Central memory CD8-positive, alpha-beta T cell (primary cell): ENCODE results near the gene ADAM8.

Experiments
- ATAC-seq: fragments of 150-1000 bp; cut with Tn5 transposase; replicated peaks from 2 replicates; pipeline ENCODE4 v1.10.0; 2022; ENCODE audit warnings: mild to moderate bottlenecking, moderate FRiP score, moderate number of reproducible peaks; ENCODE audit not compliant: poor library complexity, severe bottlenecking; ENCODE audit errors: extremely low read depth
- DNase-seq, 2 donors: peaks; one replicate each; pipeline ENCODE4 v3.0.0; 2021; ENCODE audit warnings: low spot score in 2 of 2
- H3K27ac Mint-ChIP-seq: one replicate; pipeline ENCODE4 v1.8.0; 2022; ENCODE audit warnings: low read depth, mild to moderate bottlenecking, moderate library complexity, mixed read lengths
- H3K27me3 Mint-ChIP-seq: one replicate; pipeline ENCODE4 v1.8.0; 2022; ENCODE audit warnings: mixed read lengths
- H3K36me3 Mint-ChIP-seq: one replicate; pipeline ENCODE4 v1.8.0; 2022; ENCODE audit warnings: mild to moderate bottlenecking, moderate library complexity, mixed read lengths; ENCODE audit not compliant: insufficient read depth
- H3K4me1 Mint-ChIP-seq: one replicate; pipeline ENCODE4 v1.8.0; 2022; ENCODE audit warnings: mixed read lengths
- H3K4me3 Mint-ChIP-seq: one replicate; pipeline ENCODE4 v1.8.0; 2022; ENCODE audit warnings: mild to moderate bottlenecking, moderate library complexity, mixed read lengths
- H3K9me3 Mint-ChIP-seq: one replicate; pipeline ENCODE4 v1.8.0; 2022; ENCODE audit warnings: mixed read lengths

The ADAM8 gene

GRCh38 chr10:133303206-133303605 lies 26.5 kb upstream of the ADAM8 start:
- Mint-ChIP-seq H3K4me1 (peaks cover 41% of the 10 kb centered on the region), H3K27me3 (no peaks in the 10 kb centered on the region), H3K4me3 (no peak overlapping the region), H3K9me3 (no peaks in the 10 kb centered on the region), H3K36me3 (peaks cover 43% of the 10 kb centered on the region), H3K27ac (no peak overlapping the region)
- no peak for ATAC-seq
- DNase-seq: no peak

DNA sequence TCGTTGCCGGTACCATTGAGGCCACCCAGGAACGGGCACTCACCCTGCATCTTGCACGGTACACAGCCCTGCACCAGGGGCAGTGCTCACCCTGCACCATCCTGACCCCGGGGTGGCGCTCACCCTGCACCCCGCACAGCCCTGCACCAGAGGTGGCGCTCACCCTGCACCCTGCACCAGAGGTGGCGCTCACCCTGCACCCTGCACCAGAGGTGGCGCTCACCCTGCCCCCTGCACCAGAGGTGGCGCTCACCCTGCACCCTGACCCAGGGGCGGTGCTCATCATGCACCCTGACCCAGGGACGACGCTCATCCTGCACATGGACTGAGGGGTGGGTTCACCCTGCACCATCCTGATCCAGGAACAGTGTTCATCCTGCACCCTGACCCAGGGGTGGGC lies 25.6 kb upstream of the ADAM8 start:
- H3K27me3 Mint-ChIP-seq: no peaks in the 10 kb centered on the region
- H3K27ac Mint-ChIP-seq: no peak overlapping the region
- no peak overlapping the region for H3K4me3 Mint-ChIP-seq
- peaks cover 43% of the 10 kb centered on the region for H3K36me3 Mint-ChIP-seq
- DNase-seq: no peak
- no peak for ATAC-seq
- H3K9me3 Mint-ChIP-seq: no peaks in the 10 kb centered on the region
- peaks cover 31% of the 10 kb centered on the region for H3K4me1 Mint-ChIP-seq

- no peak overlapping the region for H3K27ac Mint-ChIP-seq
- ATAC-seq (no peak), DNase-seq (no peak)
- no peaks in the 10 kb centered on the region for H3K27me3 Mint-ChIP-seq
- peaks cover 17% of the 10 kb centered on the region for H3K4me1 Mint-ChIP-seq
- H3K4me3 Mint-ChIP-seq: no peak overlapping the region
- H3K9me3 Mint-ChIP-seq: no peaks in the 10 kb centered on the region
- peaks cover 57% of the 10 kb centered on the region for H3K36me3 Mint-ChIP-seq
Measured at GRCh38 chr10:133299738-133300137, 23.1 kb upstream of the ADAM8 start.

- Mint-ChIP-seq H3K4me1 (peaks cover 15% of the 10 kb centered on the region), H3K27ac (no peak overlapping the region), H3K9me3 (no peaks in the 10 kb centered on the region), H3K4me3 (no peak overlapping the region), H3K27me3 (no peaks in the 10 kb centered on the region), H3K36me3 (peaks cover 59% of the 10 kb centered on the region)
- DNase-seq: no peak
- no peak for ATAC-seq
Measured at GRCh38 chr10:133299224-133299623, 22.6 kb upstream of the ADAM8 start.

DNA sequence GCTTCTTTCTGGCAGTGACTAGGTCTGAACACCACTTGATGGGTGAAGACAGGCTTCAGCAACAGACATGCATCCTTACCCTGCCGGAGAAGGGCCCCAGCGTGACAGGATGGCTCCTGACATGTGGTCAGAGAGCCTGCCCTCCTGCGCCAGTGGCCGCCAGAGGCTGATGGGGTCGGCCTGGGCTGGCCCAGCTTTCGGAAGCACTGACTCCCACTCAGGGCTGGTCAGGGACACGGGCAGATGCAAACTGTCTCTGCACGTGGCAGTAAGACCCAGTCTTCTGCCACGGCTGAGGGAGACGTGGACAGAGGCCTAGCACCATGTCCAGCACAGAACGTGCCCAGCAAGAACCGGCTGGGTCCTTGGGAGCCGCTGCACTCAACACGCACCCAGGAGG lies 21.8 kb upstream of the ADAM8 start:
- H3K4me1 Mint-ChIP-seq: peaks cover 7% of the 10 kb centered on the region
- ATAC-seq: no peak
- no peaks in the 10 kb centered on the region for H3K9me3 Mint-ChIP-seq
- peaks cover 60% of the 10 kb centered on the region for H3K36me3 Mint-ChIP-seq
- peak overlapping the region; percentile 57 for H3K27ac Mint-ChIP-seq
- no peak for DNase-seq
- no peaks in the 10 kb centered on the region for H3K27me3 Mint-ChIP-seq
- H3K4me3 Mint-ChIP-seq: no peak overlapping the region

GRCh38 chr10:133297504-133297903 lies 20.8 kb upstream of the ADAM8 start:
- no peak for ATAC-seq
- H3K4me3 Mint-ChIP-seq: no peak overlapping the region
- no peaks in the 10 kb centered on the region for H3K9me3 Mint-ChIP-seq
- peaks cover 58% of the 10 kb centered on the region for H3K36me3 Mint-ChIP-seq
- no peak for DNase-seq
- H3K27ac Mint-ChIP-seq: no peak overlapping the region
- H3K4me1 Mint-ChIP-seq: peaks cover 6% of the 10 kb centered on the region
- H3K27me3 Mint-ChIP-seq: no peaks in the 10 kb centered on the region

- peaks cover 51% of the 10 kb centered on the region for H3K36me3 Mint-ChIP-seq
- peaks cover 2% of the 10 kb centered on the region for H3K4me1 Mint-ChIP-seq
- no peak overlapping the region for H3K27ac Mint-ChIP-seq
- DNase-seq (no peak), ATAC-seq (no peak)
- no peaks in the 10 kb centered on the region for H3K9me3 Mint-ChIP-seq
- H3K4me3 Mint-ChIP-seq: no peak overlapping the region
- no peaks in the 10 kb centered on the region for H3K27me3 Mint-ChIP-seq
Measured at GRCh38 chr10:133295426-133296320, 19.0 kb upstream of the ADAM8 start.

GRCh38 chr10:133294189-133294588 lies 17.5 kb upstream of the ADAM8 start:
- Mint-ChIP-seq H3K27me3 (no peaks in the 10 kb centered on the region), H3K9me3 (no peaks in the 10 kb centered on the region), H3K36me3 (peaks cover 47% of the 10 kb centered on the region), H3K4me3 (no peak overlapping the region), H3K27ac (no peak overlapping the region), H3K4me1 (no peaks in the 10 kb centered on the region)
- no peak for DNase-seq
- no peak for ATAC-seq

GRCh38 chr10:133293810-133294119 lies 17.1 kb upstream of the ADAM8 start:
- Mint-ChIP-seq H3K36me3 (peaks cover 47% of the 10 kb centered on the region), H3K4me1 (no peaks in the 10 kb centered on the region), H3K9me3 (no peaks in the 10 kb centered on the region), H3K4me3 (no peak overlapping the region), H3K27me3 (no peaks in the 10 kb centered on the region), H3K27ac (no peak overlapping the region)
- ATAC-seq: no peak
- DNase-seq: no peak

- peaks cover 44% of the 10 kb centered on the region for H3K36me3 Mint-ChIP-seq
- DNase-seq: no peak
- no peak for ATAC-seq
- no peaks in the 10 kb centered on the region for H3K4me1 Mint-ChIP-seq
- H3K9me3 Mint-ChIP-seq: no peaks in the 10 kb centered on the region
- no peaks in the 10 kb centered on the region for H3K27me3 Mint-ChIP-seq
- H3K4me3 Mint-ChIP-seq: no peak overlapping the region
- H3K27ac Mint-ChIP-seq: no peak overlapping the region
Measured at GRCh38 chr10:133292919-133293809, 16.5 kb upstream of the ADAM8 start.

- no peaks in the 10 kb centered on the region for H3K9me3 Mint-ChIP-seq
- H3K4me1 Mint-ChIP-seq: peaks cover 6% of the 10 kb centered on the region
- H3K4me3 Mint-ChIP-seq: no peak overlapping the region
- no peak overlapping the region for H3K27ac Mint-ChIP-seq
- H3K27me3 Mint-ChIP-seq: no peaks in the 10 kb centered on the region
- no peak for DNase-seq
- H3K36me3 Mint-ChIP-seq: peaks cover 37% of the 10 kb centered on the region
- ATAC-seq: no peak
Measured at GRCh38 chr10:133289761-133290160, 13.1 kb upstream of the ADAM8 start.

- DNase-seq (no peak), ATAC-seq (no peak)
- no peaks in the 10 kb centered on the region for H3K9me3 Mint-ChIP-seq
- no peak overlapping the region for H3K4me3 Mint-ChIP-seq
- H3K27me3 Mint-ChIP-seq: no peaks in the 10 kb centered on the region
- H3K27ac Mint-ChIP-seq: no peak overlapping the region
- H3K4me1 Mint-ChIP-seq: peaks cover 6% of the 10 kb centered on the region
- H3K36me3 Mint-ChIP-seq: peaks cover 46% of the 10 kb centered on the region
Measured at GRCh38 chr10:133287832-133288500, 11.3 kb upstream of the ADAM8 start.
